ENCODE measurements around the gene PLCD1.
"Not testable (repeated sequence)": the region's sequence is repeated elsewhere in the genome, so short reads cannot be mapped to it uniquely, and the experiment has no call there.

PLCD1 gene

DNA sequence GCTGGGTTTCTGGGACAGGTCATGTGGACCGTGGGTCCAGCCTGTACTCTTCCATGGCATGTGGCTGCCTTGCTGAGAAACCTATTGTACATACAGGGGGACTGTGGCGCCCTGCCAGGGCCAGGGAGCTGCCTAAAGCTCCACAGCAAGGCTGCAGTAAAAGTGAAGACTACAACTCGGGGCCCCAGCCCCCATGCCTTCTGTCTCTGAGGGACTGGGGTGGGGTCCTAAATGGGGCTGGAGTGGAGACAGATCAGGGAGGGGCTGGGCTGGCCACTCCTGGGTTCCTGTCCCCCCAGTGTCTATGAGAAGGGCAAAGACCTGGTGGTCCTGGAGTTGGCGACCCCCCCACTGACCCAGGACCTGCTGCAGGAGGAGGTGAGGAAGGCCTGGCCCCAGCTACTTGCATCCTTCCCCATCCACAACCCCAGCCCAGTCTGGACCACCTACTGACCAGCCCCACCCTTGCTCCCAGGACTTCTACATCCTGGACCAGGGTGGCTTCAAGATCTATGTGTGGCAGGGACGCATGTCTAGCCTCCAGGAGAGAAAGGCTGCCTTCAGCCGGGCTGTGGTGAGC, 31.6 kb downstream of the PLCD1 start:
- DNase-seq, result no peak

DNA sequence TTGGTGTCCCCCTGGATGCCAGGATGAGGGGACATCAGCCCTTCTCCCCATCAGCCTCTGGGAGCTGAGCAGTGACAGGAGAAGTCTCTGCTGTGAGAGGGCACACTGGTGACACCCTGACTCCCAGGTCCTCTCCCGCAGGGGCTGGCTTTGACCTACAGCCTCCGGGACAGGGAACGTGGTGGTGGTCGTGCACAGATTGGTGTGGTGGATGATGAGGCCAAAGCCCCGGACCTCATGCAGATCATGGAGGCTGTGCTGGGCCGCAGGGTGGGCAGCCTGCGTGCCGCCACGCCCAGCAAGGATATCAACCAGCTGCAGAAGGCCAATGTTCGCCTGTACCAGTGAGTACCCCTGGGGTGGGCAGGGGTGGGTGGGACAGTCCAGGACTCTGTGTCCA, 32.1 kb downstream of the PLCD1 start:
- no peak for DNase-seq

DNA sequence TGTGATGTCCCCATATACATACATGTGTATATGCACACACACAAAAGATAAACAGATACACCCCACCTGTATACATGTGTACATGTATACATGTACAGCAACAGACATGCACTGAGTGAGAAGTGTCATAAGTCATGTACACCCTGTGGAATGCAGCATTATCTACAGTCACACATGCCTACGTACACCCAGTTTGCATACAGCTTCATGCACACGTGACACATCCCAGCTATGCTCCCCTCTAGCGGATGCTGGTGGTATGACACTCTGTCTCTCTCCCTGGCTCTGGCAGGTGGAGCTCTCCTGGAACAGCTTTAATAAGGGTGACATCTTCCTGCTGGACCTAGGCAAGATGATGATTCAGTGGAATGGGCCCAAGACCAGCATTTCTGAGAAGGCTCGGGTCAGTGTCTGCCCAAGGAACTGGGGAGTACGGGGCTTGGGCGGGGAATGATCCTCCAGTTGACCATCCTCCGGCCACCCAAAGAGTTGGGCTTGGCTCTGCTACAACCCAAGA, 32.6 kb downstream of the PLCD1 start:
- DNase-seq, result peak; percentile 86

DNA sequence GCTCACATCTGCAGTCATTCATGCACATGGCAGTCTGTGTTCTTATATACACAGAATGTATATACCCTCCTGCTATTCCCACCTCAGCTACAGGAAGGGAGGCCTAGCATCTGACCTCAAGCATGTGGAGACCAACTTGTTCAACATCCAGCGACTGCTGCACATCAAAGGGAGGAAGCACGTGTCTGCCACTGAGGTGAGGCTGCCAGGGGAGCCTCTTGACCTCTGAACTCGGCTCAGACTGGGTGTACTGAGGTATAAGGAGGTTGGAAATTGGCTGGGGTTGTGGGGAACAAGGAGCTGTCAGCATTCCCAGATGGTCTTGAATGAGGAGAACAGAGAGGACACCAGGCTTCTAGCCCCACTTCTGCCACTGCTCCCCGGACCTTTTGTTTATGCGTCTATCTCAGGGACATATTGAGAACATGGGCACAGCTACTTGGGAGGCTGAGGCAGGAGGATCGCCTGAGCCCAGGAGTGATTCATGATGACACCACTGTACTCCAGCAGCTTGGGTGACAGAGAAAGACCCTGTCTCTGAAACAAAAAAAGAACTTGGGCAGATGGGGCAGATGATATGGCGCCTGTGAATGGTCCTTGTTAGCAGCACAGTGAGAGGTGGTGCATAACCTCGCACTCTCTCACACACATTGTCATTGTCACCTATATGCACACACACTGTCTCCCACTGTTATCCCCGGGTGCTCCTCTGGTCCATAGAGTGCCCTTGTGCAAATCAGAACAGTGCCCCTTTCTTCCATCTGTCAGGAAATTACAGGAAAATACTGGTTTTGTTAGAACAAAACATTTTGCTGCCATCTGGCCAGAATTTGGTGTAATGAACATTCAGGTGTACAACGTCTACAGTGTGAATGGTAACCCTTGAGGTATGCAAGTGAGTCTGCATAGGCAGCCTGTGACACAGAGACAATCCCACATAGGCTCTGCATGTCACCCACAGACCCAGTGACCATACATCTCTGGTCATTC, 33.5 kb downstream of the PLCD1 start:
- no peak for DNase-seq

DNA sequence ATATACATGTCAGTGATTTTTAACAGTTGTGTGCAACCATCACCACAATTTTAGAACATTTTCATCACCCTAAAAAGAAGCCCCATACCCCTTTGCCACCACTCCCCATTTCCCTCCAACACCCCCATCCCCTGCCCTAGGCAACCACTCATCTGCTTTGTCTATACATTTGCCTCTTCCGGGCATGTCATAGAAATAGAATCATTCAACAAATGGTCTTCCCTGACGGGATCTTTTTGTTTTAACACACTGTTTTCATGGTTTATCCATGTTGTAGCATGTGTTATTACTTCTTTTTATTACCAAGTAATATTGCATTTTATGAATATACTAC, 34.8 kb downstream of the PLCD1 start:
- no peak for DNase-seq

DNA sequence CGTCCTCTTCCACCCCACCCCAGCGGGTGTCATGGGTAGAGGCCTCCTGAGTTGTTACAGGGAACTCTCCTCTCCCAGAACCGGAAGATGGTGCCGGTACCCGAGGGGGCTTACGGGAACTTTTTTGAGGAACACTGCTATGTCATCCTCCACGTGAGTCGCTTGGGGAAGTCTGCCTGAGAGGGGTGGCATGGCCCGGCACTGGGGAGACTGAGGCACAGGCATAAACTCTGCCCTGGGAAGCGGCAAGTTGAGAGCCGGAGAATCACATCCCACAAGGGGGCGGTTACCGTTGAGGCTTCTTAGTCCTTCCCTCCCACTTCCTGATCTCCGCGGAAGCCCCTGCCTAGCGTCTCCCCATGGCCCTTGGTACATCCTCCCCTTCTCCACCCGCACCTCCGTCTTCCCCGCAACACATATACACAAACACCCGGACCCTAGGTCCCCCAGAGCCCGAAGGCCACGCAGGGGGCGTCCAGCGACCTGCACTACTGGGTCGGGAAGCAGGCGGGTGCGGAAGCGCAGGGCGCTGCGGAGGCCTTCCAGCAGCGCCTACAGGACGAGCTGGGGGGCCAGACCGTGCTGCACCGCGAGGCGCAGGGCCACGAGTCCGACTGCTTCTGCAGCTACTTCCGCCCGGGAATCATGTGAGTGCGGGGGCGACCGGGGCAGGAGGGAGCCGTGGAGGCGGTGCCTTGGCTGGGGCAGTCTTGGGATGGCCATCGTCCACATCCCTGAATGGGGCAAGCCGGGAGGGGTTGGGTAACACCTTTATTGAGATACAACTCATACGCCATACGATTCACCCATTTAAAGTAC, 35.4 kb downstream of the PLCD1 start:
- peak; percentile 78 for DNase-seq

DNA sequence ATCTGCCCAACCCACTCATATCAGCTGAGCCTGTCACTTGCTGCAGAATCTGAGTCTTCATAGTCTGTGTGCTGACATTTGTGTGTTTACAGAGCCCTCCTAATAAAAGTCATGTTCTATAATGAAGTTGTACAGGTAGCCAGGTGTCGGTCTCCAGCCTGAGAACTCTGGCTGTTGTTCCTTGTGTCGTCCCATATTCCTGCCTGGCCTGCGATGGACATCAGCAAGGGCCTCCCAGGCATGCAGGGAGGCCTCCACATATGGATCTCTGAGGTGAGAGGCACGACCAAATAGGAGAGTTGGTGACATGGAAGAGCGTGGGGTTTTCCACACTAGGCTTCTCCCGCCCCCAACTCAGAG, 36.0 kb downstream of the PLCD1 start:
- DNase-seq, result no peak

DNA sequence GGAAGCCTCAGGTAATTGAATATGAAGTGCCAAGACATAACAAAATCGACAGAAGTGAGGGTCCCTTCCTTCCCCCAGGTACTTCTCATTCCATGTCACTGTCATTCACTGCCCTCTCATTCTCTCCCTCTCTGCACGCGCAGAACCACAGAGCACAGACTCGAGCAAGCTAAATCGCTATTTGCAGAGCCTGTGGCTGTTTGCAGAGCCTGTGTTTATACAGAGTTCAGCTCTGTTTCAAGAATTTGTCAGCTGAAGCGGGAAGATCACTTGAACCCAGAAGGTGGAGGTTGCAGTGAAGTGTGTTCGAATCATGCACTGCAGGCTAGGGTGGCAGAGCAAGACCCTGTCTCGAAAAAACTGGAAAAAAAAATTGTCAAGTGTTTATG, 36.4 kb downstream of the PLCD1 start:
- DNase-seq, result no peak

DNA sequence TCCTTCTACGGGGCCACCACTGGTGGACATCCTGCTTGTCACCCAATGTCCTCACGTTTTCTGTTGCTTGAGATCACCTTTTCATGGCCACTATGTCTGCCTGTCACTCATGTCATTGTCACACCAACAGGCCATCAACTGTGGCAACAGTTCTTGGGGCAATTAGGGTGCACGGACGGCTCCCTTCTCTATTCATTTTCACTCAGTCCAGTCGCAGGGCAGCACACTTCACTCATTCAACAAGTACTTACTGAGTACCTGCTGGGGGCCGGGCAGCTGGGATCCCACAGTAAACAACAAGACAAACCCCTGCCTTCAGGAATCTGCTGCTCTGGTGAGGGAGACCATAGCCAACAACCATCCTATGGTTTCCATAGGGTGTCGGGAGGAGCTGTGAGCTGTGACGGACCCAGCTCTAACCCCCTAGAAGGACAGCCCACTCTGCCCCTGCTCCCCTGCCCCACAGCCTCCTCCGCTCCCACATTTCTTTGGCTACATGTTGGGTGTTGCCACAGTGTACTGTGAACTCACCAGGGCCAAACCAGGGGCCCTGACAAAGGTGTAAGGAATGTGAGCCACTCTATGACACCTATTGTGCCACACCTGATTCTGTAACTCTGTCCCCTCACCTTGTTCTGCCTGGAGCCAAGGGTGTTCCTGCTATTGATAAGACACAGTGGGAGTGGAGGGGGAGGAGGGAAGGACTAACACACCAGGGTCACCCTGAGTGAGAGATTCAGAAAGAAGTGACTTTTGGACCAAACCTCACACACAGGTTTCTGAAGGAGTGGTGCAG, 37.0 kb downstream of the PLCD1 start:
- DNase-seq, result no peak

DNA sequence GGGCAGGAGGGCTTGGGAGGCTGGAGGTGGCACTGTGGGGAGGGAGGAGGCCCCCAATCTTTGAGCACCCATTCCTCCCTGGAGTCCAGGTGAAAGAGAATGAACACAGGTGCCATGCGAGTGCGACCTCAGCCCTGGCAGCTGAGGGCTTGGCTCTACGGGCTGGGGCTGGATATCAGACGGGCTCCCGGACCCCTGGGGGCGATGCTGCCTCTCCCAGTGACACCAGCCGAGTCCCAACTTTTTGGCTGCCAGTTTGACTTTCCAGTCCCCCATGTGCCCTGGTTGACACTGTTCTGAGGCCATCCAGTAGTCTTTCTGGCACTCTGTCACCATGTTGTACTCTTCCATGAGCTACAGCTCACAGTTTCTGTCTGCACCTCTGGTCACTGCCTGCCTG, 37.6 kb downstream of the PLCD1 start:
- DNase-seq, result no peak

DNA sequence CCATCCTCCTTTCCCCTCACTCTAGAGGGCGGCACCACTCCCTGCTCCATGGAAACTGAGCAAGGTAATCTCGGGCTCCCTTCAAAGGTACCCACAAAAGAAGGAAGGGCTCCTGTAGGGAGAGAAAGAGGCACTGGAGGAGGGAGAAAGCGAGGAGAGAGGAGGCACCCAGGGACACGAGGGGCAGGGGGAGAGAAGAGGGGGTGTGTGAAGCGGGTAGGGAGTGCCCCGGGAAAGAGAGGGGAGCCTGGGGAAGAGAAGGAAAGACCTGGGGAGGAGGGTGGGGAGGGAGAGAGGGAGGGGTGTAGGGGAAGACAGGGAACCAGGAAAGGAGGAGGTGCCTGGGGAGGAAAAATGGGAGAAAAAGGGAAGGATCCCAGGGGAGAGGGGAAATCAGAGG, 38.3 kb downstream of the PLCD1 start:
- DNase-seq, result no peak

DNA sequence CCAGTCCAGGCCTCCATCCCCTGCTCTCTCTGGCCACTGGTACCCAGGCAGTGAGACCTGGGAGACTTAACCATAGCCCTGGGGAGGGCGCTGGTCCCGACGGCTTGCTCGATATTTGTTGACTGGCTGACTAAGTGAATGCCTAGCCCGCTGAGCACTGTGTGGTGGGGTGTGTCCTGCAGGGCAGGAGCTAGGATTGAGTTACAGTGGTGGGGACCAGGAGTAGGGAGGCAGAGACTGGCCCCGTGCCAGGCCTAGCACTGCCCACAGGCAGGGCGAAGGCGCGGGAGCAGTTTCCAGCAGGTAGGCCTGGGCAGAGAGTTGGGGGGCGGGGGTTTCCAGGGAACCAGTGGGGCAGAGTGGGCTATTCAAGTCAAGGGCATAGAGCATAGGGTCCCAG, 38.9 kb downstream of the PLCD1 start, which contains the start of gene VILL:
Gene VILL (plus strand): TSS at position 260 of the 400 bp plus-strand sequence. CDS start 2,887 bp downstream, outside the sequence.
- DNase-seq, result no peak

DNA sequence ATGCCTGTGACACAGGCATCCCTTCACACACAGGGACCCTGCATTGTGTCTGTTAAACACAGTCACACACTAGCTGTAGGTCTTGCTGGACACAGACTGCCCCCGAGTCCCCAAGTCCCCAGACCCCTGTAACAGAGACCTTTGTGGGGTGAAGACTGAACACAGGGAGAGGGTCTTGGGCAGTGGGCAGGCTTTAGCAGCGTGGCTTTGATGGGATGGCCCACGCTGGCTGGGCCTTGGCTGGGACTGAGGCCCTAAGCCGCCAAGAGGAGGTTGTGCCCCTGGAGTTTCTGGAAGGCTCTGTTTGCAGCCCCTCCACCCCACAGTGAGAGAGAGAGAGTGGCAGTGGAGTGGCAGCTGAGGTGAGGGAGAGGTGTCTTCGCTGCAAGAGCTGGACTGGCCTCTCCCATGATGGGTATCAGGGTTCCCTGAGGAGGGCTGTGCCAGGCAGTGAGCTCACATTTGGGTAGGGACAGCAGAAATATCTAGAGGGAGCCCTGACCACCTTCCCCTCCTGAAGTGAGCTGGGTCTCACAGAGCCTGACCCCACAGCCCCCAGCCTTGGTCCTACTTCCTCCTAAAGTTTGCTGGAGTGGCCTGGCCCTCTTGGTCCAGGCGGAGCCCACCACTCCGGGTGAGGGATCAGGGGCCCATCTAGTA, 39.5 kb downstream of the PLCD1 start:
- DNase-seq, result no peak

DNA sequence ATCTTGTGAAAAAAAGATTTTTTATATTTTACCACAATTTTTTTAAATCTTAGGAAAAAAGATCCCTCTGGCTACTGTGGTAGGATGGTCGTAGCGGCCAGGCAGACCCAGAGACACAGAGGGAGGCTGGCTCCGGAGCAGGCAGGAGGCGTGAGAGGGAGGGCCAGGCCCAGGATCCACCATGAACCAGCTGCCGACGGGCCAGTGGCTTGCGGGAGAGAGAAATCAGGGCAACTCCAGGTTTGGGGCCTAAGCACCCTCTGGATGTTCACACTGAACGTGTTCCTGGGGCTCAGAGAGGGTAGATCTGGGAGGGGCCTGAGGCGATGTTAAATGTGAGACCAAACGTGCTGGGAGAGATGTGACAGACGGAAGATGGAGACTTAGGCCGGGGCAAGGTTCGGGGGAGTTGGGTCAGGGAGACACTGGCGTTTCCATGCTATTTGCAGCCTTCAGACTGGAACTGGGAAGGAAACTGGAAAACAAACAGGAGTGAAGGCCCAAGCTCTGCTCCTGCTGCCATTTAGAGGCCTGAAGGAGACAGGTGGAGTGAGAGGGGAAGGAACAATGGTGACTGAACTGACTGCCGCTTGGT, 40.4 kb downstream of the PLCD1 start:
- DNase-seq, result no peak

DNA sequence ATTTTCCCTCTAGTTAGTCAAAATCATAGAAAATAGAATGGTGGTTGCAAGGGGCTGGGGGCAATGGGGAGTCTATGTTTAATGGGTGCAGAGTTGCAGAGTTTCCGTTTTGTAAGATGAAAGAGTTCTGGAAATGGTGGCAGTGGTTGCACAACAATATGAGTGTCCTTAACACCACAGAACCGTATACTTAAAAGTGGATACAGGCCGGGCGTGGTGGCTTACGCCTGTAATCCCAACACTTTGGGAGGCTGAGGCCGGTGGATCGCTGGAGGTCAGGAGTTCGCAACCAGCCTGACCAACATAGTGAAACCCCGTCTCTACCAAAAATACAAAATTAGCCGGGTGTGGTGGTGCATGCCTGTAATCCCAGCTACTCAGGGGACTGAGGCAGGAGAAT, 41.1 kb downstream of the PLCD1 start:
- DNase-seq, result not testable (repeated sequence)

DNA sequence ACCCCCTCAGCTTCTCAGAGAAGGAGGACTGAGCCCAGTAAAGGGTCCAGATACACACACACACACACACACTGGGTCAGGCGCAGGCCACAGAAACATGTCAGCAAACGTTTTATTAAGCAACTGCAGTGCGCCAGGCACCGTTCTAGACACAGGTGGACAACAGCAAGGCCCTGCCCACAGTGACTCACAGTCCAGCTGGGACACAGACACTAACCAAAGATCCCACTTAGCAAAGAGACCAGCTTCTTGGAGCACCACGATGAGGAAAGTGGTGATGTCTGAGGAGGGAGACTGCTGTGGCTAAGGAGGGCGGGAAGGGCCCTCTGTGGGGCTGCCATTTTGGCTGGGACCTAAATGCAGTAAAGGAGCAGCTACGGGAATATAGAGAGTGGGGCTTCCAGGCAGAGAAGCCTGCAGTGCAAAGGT, 41.7 kb downstream of the PLCD1 start:
- no peak for DNase-seq

DNA sequence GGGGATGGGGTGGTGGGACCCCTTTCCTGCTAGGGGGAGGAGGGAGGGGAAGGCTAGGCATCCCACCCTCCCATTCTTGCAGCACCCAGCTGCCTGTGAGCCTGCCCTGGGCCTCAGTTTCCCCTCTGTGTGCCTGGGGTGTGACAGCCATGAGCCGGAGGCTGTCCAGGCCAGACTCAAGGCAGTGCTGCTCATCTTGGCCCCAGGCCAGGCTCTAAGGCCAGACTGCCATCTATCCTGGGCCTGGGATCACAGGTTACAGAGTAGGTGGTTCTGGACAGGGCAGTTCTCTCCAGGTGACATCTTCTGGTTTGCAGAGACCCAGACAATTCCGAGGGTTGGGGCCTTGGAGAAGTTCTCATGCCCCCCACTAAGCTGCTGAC, 42.1 kb downstream of the PLCD1 start:
- no peak for DNase-seq

DNA sequence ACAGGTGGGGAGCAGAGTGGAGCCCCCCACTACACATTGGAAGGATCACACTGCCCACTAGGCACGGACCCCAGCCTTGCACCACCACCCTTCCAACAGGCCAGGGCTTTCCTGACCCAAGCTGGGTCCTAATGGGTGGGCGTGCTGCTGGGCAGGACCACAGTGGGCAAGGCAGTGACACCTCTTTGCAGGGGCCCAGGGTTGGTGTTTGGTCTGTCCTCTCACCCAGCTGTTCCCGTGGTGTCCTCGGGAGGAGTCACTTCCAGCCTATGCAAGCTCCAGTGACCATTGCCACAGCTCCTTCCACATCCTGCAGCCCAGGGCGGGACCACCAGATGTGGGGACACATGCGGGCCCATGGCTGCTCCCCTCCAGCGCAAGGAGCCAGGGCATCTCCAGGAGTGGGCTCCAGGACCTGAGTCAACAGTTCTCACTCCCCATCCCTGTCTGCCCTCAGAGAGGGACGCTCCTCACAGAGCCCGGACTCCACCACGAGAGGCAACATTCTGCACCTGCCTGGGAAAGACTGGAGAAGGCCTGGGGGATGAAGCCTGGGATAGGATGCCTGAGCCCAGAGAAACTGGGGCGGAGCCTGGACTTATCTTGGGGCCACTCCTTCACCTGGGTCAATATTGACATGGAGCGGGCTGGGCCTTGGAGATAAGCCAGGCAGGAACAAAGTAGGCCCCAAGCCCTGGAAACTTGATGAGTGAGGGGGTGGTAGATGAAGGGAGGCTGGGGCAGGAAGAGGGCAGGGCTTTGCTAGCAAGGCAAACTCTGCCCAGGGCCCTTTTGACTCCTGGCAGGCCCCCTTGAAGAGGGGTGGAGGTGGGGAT, 42.7 kb downstream of the PLCD1 start:
- no peak for DNase-seq

DNA sequence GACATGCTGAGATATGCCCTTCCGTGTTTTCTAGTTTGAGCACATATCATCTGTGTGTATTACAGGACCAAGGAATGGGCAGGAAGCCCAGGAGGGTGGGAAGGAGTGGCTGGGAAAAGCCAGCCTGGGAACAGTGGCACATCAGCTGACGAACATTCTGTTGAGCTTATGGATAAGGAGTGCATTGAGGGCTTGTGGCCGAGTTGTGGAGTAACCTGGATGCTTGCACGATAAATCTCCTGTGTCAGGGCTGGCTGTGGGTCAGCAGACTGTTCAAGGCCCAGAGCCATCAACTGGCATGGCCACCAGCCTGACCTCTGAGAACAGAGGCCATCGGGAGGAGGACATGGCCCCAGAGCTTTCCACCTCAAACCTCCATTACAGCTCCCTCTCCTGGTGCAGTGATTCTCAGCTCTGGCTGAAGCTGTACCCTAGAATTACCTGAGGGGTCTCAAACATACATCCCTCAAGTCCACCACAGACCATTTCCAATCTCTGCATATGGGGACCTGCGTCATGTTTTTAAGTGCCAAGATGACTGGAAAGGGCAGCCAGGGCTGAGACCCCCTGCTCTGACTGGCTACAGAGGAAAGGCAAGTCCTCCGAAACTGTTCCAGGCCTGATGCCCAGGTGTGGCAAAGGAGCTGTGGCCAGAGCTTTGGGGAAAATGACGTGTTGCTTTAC, 43.7 kb downstream of the PLCD1 start:
- no peak for DNase-seq

DNA sequence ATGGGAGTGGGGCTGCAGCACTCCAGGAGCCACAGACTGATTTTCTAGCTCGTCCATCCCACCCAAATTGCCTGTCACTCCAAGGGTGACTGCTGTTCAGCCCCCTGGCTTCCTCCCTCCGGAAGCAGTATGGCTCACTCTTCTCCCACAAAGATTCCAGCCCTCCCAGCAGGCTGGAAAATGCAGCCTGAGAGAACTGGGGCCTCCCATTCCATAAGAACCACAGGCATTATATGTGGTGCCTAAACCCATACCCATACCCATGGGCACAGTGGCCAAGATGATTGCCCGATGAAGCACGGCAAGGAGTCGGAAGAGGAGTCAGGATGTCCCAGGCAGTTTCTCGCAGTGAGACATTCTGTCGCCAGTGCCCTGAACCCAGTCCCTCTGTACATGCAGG, 44.8 kb downstream of the PLCD1 start:
- no peak for DNase-seq
